HEK293T (cell line): ENCODE measurements around the gene CPB1.

Source experiments
- ARNT ChIP-seq: fragments of 450-650 bp; IDR thresholded peaks from 2 replicates; pipeline ENCODE4 v1.6.1; 2017; ENCODE audit warnings: mild to moderate bottlenecking
- BHLHE40 ChIP-seq: fragments of 450-650 bp; IDR thresholded peaks from 2 replicates; pipeline ENCODE4 v1.6.1; 2016; ENCODE audit warnings: mild to moderate bottlenecking, moderate library complexity, borderline replicate concordance
- ELF4 ChIP-seq: fragments of 450-650 bp; IDR thresholded peaks from 2 replicates; pipeline ENCODE4 v1.6.1; 2017; ENCODE audit warnings: antibody characterized with exemption
- FOXK2 ChIP-seq: fragments of 450-650 bp; IDR thresholded peaks from 2 replicates; pipeline ENCODE4 v1.6.1; 2016; ENCODE audit warnings: mild to moderate bottlenecking
- FOXM1 ChIP-seq: fragments of 450-650 bp; IDR thresholded peaks from 2 replicates; pipeline ENCODE4 v1.6.1; 2017; ENCODE audit warnings: mild to moderate bottlenecking, borderline replicate concordance
- HDGF ChIP-seq: fragments of 450-650 bp; IDR thresholded peaks from 2 replicates; pipeline ENCODE4 v1.6.1; 2017; ENCODE audit warnings: antibody characterized with exemption, borderline replicate concordance
- L3MBTL2 ChIP-seq: fragments of 450-650 bp; conservative IDR thresholded peaks from 2 replicates; pipeline ENCODE4 v1.6.1; 2016; ENCODE audit warnings: mild to moderate bottlenecking
- NFRKB ChIP-seq: fragments of 450-650 bp; IDR thresholded peaks from 2 replicates; pipeline ENCODE4 v1.6.1; 2016; ENCODE audit warnings: mild to moderate bottlenecking, moderate library complexity
- SP1 ChIP-seq: fragments of 450-650 bp; IDR thresholded peaks from 2 replicates; pipeline ENCODE4 v1.6.1; 2017
- SUZ12 ChIP-seq: fragments of 450-650 bp; IDR thresholded peaks from 2 replicates; pipeline ENCODE4 v1.6.1; 2016; ENCODE audit warnings: mild to moderate bottlenecking
- TARDBP ChIP-seq: fragments of 450-650 bp; IDR thresholded peaks from 2 replicates; pipeline ENCODE4 v1.6.1; 2016
- ZNF384 ChIP-seq: fragments of 450-650 bp; IDR thresholded peaks from 2 replicates; pipeline ENCODE4 v1.6.1; 2016

DNA sequence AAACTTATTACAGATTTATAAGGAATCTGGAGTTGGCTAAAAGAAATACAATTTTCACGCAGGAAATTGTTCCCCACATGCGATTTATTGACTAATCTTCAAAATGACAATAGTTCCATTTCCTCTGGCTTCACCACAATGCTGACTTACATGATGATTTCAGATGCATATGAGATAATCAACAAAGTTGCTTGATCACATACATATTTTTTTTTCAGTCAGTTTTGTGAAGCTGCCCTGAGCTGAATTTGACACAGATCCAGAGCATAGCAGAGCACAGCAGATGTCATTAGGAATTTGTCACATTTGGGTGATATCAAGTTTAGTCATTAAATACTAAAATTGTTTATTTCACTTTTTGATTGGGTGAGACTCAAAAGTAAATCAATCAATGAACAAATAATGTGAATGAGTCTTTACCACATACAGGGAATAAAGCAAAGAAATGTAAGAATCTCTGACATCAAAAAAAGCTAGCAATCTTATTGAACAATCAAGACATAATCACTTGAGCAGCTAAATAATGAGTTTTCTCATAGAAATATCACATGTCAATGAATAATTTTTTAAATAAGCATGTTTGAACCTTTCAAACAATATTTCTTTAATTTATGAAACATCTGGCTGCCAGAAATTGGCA is 18.3 kb downstream of the CPB1 start:
- no peak for TF ChIP-seq ELF4
- TF ChIP-seq L3MBTL2: no peak
- TF ChIP-seq FOXM1: no peak
- no peak for TF ChIP-seq ARNT
- no peak for TF ChIP-seq SP1
- TF ChIP-seq TARDBP: no peak
- no peak for TF ChIP-seq FOXK2
- TF ChIP-seq BHLHE40: no peak
- no peak for TF ChIP-seq NFRKB
- TF ChIP-seq SUZ12: no peak
- TF ChIP-seq ZNF384: no peak
- TF ChIP-seq HDGF: no peak
